ENCODE results near the gene CNTN3.

GRCh38 chr3:74633021-74633420 is 18.6 kb upstream of the CNTN3 start:
- TF ChIP-seq USF1 (IDR thresholded peaks at IDR 0.05): no peak
- TF ChIP-seq CEBPB (IDR thresholded peaks at IDR 0.05): no peak
- TF ChIP-seq EP300 (IDR thresholded peaks at IDR 0.05; ENCODE audit: borderline replicate concordance): no peak
- no peak for TF ChIP-seq REST (IDR thresholded peaks at IDR 0.05; ENCODE audit: low read depth)
- TF ChIP-seq FOXM1 (IDR thresholded peaks at IDR 0.05; ENCODE audit: borderline replicate concordance, low read depth): no peak
- TF ChIP-seq, protein P1, sequence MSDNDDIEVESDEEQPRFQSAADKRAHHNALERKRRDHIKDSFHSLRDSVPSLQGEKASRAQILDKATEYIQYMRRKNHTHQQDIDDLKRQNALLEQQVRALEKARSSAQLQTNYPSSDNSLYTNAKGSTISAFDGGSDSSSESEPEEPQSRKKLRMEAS (IDR thresholded peaks at IDR 0.05): no peak
- no peak for TF ChIP-seq CREB1 (IDR thresholded peaks at IDR 0.05; ENCODE audit: low read depth)
- TF ChIP-seq NFIC (IDR thresholded peaks at IDR 0.05): no peak
- no peak for TF ChIP-seq YY1 (IDR thresholded peaks at IDR 0.05; ENCODE audit: low read depth)
- TF ChIP-seq TCF12 (IDR thresholded peaks at IDR 0.05; ENCODE audit: low read depth): no peak
- no peak for TF ChIP-seq EGR1 (IDR thresholded peaks at IDR 0.05)
- no peak for TF ChIP-seq RAD21 (IDR thresholded peaks at IDR 0.05; ENCODE audit: low read depth)
- TF ChIP-seq TAF1 (IDR thresholded peaks at IDR 0.05; ENCODE audit: low read depth): no peak

Measured in Ishikawa (cell line).